Body of pancreas (tissue), 4 donors: ENCODE data around the gene AUTS2. TPM values are rescaled to one million over a fixed set of nuclear protein-coding genes. Genes with fewer than 3 reads are reported as not detected.

ENCODE experiments used
- ATAC-seq: fragments of 150-250 bp; one replicate; pipeline ENCODE4 v1.9.1; 2016
- DNase-seq, 4 donors: peaks; one replicate each; pipeline ENCODE4 v3.0.0-alpha.2; 2019
- H3K27ac ChIP-seq, 4 donors: fragments of 200-600 bp; sonication (generic); 1 replicate in 3 of 4; 2 replicates in 1 of 4; pipeline versions ENCODE4 v1.5.1 to v1.6.1; 2016 to 2019; ENCODE audit warnings: mild to moderate bottlenecking in 1 of 4, mixed read lengths in 1 of 4, moderate library complexity in 1 of 4
- H3K27me3 ChIP-seq, 2 donors: fragments of 200-600 bp; sonication (generic); one replicate each; pipeline ENCODE4 v1.6.0; 2016; ENCODE audit warnings: mild to moderate bottlenecking in 1 of 2
- H3K36me3 ChIP-seq, 2 donors: fragments of 200-600 bp; sonication (generic); replicated peaks in 1 of 2; 2 replicates each; pipeline ENCODE4 v1.5.1; 2016; ENCODE audit warnings: low read depth in 2 of 2; ENCODE audit not compliant: insufficient read depth in 1 of 2
- H3K4me1 ChIP-seq: fragments of 200-600 bp; sonication (generic); one replicate; pipeline ENCODE4 v1.6.0; 2016
- H3K4me3 ChIP-seq, 2 donors: fragments of 200-600 bp; sonication (generic); 1 replicate in 1 of 2; 2 replicates in 1 of 2; pipeline ENCODE4 v1.5.1; 2016 to 2019
- H3K9me3 ChIP-seq, 3 donors: fragments of 200-600 bp; sonication (generic); 1 replicate in 2 of 3; 2 replicates in 1 of 3; pipeline ENCODE4 v1.5.1; 2016
- CTCF ChIP-seq, 7 experiments: fragments of 450-650 bp in 4 of 7; fragments of 200-600 bp in 3 of 7; sonication (generic) in 3 of 7; IDR thresholded peaks; one replicate each; pipeline ENCODE4 v1.5.1; 2016 to 2019; ENCODE audit warnings: antibody characterized with exemption in 7 of 7
- POLR2A ChIP-seq, 3 donors: fragments of 450-650 bp; IDR thresholded peaks; one replicate each; pipeline ENCODE4 v1.6.1; 2016; ENCODE audit warnings: antibody characterized with exemption in 3 of 3, mild to moderate bottlenecking in 2 of 3
- WGBS, 2 donors: methylation state at CpG; one replicate each; pipeline ENCODE4 v1.1.5; 2017; 5-methylcytosine and 5-hydroxymethylcytosine counted together
- intact Hi-C: fragments of 100-400 bp; cut with DNase I; formaldehyde crosslinking; loops from one replicate; pipeline ENCODE4 v1.15.1; 2023
- total RNA-seq, 2 donors: library from RNA; depleted of rRNA; stranded (reverse); fragments of >200 nt; gene quantifications; one replicate each; pipeline ENCODE4 v1.1.0, GENCODE V29; 2016

The AUTS2 gene
- total RNA-seq, 2 donors from 2014 or later: 11.7 to 18.5 TPM

GRCh38 chr7:70377957-70378356 lies 779.7 kb downstream of the AUTS2 start:
- H3K27me3 ChIP-seq: no peaks in the 10 kb centered on the region
- H3K9me3 ChIP-seq: no peaks in the 10 kb centered on the region
- intact Hi-C loops: no loop called here
- DNase-seq (no peak), ATAC-seq (no peak)
- H3K27ac ChIP-seq: no peak overlapping the region
- no peaks in the 10 kb centered on the region for H3K36me3 ChIP-seq
- H3K4me1 ChIP-seq: no peaks in the 10 kb centered on the region
- TF ChIP-seq POLR2A (IDR thresholded peaks at IDR 0.05): no peak
- TF ChIP-seq CTCF (IDR thresholded peaks at IDR 0.05): no peak
- H3K4me3 ChIP-seq: no peak overlapping the region
- 87 to 94% methylated on average over 7 of the region's 7 CpGs for WGBS, 2 donors

DNA sequence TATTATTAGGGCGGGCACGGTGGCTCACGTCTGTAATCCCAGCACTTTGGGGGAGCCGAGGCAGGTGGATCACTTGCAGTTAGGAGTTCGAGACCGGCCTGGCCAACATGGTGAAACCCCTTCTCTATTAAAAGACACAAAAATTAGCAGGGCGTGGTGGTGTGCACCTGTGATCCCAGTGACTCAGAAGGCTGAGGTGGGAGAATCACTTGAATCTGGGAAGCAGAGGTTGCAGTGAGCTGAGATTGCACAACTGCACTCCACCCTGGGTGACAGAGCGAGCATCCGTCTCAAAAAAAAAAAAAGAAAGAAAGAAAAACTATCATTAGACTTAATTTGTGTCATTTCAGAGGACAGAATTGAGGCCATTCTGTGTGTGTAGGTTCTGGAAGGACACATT lies 780.9 kb downstream of the AUTS2 start:
- ATAC-seq (no peak), DNase-seq (no peak)
- H3K4me1 ChIP-seq: no peaks in the 10 kb centered on the region
- no peaks in the 10 kb centered on the region for H3K36me3 ChIP-seq
- no peak overlapping the region for H3K27ac ChIP-seq
- H3K27me3 ChIP-seq: no peaks in the 10 kb centered on the region
- no peak for TF ChIP-seq POLR2A (IDR thresholded peaks at IDR 0.05)
- no peak for TF ChIP-seq CTCF (IDR thresholded peaks at IDR 0.05)
- 83 to 88% methylated on average over 9 of the region's 9 CpGs for WGBS, 2 donors
- H3K9me3 ChIP-seq: no peaks in the 10 kb centered on the region
- intact Hi-C loops: no loop called here
- no peak overlapping the region for H3K4me3 ChIP-seq

DNA sequence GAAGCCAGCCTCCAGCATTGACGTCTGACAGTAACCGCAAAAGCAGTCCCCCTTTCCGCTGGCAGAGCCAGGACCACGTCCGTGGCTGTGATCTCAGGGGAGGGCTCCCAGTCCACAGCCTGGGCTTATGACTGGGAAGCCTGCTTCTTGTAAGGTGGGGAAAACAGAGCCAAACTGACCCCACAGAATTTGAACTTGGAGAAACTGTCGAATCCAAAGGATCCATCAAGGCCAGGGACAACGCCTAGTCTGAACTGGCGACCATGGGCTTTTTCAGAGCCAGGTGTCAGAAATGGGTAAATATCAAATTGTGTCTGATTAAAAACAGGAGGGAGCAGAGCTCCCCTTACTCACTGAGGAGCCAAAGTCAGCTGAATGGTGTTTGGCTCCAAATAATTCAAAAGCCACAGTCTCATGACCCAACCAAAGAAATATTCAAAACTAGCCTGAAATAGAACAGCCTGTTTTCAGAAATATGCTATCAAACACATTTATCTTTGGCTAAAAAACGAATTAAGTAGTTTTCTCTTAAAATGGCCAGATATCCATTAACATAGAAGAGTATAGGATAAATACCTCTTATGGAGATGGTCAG lies 782.2 kb downstream of the AUTS2 start:
- peak; percentile 45 for ATAC-seq

DNA sequence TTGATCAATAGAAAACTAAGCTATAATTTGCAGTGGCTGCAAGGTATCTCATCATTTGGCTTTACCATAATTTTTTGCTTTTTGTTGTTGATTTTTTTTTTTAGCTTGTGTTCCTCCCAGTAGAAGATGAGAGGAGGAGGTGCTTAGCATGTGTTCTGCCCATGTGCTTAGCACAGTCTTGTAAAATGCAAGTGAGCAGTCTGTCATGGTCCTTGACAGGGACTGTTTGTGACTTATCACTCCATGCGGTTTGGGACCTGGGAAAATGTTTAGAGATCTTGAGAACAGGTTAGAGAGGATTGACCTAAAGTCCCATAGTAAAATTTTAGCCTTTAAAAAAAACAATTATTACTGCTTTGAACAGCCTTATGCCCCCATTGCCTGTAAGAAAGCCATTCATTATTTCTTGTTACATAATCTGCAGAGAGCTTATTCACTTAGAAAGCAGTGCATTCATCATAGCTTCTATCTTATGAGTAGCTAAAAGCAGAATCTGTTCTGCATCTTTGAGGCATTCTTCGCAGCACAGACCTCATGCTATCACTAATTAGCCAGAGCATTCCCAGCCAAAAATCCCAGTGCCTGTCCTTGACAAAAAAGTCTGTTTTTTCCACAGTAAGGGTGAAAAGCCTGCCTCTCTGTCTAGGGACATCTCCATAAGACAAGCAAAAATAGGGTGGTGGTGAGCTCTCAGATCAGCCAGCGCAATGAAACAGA lies 784.9 kb downstream of the AUTS2 start:
- Histone ChIP-seq H3K9me3 (no peaks in the 10 kb centered on the region), H3K27me3 (no peaks in the 10 kb centered on the region), H3K36me3 (no peaks in the 10 kb centered on the region), H3K27ac (no peak overlapping the region), H3K4me3 (no peak overlapping the region), H3K4me1 (no peaks in the 10 kb centered on the region)
- no peak for DNase-seq
- WGBS, 2 donors: 62 to 75% methylated on average over 3 of the region's 3 CpGs
- no peak for ATAC-seq
- intact Hi-C loops: no loop called here
- TF ChIP-seq CTCF (IDR thresholded peaks at IDR 0.05) (no peak), POLR2A (IDR thresholded peaks at IDR 0.05) (no peak)

More for the DNA sequence above, 782.2 kb downstream of the AUTS2 start:
- Histone ChIP-seq H3K9me3 (no peaks in the 10 kb centered on the region), H3K4me3 (no peak overlapping the region), H3K27ac (no peak overlapping the region), H3K36me3 (no peaks in the 10 kb centered on the region), H3K27me3 (no peaks in the 10 kb centered on the region), H3K4me1 (no peaks in the 10 kb centered on the region)
- no peak for TF ChIP-seq CTCF (IDR thresholded peaks at IDR 0.05)
- no peak for TF ChIP-seq POLR2A (IDR thresholded peaks at IDR 0.05)
- WGBS, 2 donors: 43 to 53% methylated on average over 7 to 9 of the region's 9 CpGs
- intact Hi-C loops: no loop called here
- peak in 3 of 4 donors; percentile 7 to 31 (median 11) for DNase-seq

- no peak overlapping the region for H3K27ac ChIP-seq
- TF ChIP-seq POLR2A (IDR thresholded peaks at IDR 0.05) (no peak), CTCF (IDR thresholded peaks at IDR 0.05) (no peak)
- no peak overlapping the region for H3K4me3 ChIP-seq
- no peaks in the 10 kb centered on the region for H3K9me3 ChIP-seq
- H3K27me3 ChIP-seq: no peaks in the 10 kb centered on the region
- no peaks in the 10 kb centered on the region for H3K36me3 ChIP-seq
- H3K4me1 ChIP-seq: no peaks in the 10 kb centered on the region
- no peak for DNase-seq
- intact Hi-C loops: no loop called here
- 73 to 94% methylated on average over 5 to 7 of the region's 7 CpGs for WGBS, 2 donors
- ATAC-seq: no peak
Observed at GRCh38 chr7:70384024-70384423, 785.7 kb downstream of the AUTS2 start.
